Activated CD4-positive, CD25-positive, alpha-beta regulatory T cell treated with anti-CD3 and anti-CD28 coated beads, Interleukin-2, amount 50 U/mL, for 24 hours (primary cell): Measurements from ENCODE around the gene HOXA4.

Experiments
- ATAC-seq, 2 donors: fragments of 150-1000 bp; cut with Tn5 transposase; one replicate each; pipeline ENCODE4 v1.10.0; 2021; ENCODE audit warnings: mild to moderate bottlenecking in 1 of 2, moderate library complexity in 1 of 2

The HOXA4 gene

DNA sequence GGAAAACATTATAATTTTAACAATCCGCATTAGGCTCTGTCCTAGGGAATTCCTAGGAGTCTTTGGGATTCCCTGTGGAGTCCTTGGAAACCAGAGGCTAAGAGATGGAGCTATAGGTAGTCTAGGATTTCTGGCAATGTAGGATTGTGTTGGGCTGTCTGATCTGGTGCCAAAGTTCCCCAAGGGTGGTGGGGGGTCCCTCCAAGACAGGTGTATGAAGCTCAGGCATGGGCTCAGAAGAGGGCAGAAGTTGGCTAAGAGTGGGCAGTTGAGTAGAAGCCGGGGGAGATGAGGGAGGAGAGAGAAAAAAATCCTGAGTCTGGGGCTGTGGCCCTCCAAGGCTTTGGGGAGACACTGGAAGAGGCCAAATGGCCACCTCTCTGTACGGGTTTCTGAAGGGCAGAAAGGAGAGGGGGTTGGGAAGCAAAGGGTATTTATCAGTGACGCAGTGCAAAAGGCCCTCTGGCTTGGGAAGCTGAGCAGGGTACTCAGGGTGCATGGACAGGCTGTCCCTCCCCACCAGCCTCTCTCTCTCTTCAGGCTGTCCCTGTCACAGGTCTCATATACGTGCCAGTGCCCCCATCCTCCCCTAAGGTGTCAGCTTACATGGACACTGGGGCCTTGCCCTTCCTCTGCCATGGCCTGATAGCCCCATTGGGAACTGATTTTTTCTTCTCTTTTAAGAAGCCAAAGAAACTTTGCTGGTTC lies 16.1 kb upstream of the HOXA4 start:
- no peak for ATAC-seq

DNA sequence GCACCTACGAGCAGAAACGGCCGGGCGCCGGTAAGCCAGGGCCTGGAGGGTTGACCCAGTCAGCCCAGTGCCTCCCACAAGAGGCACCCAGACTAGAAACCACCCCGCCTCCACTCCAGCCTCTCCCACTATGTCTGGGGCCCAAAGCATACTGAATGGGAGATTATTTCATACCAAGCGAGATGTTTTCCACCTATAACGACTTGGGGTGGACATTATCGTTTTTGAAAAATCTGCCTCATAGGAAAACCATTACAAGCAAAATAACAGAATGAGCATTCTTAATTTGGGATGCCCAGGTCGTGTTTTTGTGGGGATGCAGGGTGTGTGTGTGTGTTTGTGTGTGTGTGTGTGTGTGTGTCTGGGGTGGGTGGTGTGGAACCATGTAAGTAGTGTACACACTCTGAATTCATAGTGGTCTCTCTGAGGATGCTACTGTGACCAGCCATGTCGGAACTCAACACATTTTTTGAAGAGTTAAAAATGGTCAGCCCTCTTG lies 15.4 kb upstream of the HOXA4 start:
- ATAC-seq: no peak

DNA sequence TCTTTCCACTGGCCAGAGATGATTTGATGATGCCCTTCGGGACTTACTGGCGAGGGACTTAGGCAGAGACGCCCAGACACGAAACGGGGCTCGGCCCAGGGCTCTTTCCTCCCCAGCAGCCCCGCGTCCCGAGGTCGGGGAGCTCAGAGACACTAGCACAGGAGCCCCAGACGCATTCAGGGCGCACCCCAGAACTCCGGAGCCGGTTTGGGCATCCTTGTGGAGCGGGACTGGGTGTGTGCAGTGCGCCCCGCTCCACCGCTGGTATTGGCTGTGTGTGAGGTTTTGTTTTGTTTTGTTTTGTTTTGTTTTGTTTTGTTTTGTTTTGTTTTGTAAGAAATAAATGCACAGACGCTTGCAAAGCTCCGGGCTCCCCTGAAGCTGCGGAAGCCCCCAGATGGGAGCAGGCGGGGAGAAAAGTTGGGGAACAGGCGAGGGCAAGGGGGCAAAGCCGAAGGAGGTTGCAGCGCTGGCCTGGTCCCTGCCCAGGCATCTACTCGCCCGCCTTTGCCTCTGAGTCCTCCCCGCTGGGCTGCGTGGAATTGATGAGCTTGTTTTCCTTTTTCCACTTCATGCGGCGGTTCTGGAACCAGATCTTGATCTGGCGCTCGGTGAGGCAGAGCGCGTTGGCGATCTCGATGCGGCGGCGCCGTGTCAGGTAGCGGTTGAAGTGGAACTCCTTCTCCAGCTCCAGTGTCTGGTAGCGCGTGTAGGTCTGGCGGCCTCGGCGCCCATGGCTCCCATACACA lies 14.8 kb upstream of the HOXA4 start:
- ATAC-seq: no peak

DNA sequence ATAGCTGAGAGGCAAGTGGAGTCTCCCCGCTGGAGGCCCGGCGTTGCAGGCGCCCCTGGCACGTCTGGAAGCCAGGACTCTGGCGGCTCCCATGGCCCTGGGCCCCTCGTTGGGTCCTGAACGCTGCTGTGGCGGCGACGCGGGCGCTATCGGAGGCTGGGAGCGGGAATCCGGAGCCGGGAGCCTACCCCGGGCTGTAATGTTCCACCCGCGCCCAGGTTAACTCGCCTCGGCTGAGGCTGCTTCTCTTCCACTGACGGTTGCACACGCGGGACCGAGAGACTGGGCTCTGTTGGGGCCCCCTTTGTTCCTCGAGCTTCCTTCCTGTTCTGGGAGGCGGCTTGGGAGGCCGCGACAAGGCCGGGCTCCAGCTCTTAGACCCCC lies 14.2 kb upstream of the HOXA4 start:
- ATAC-seq: no peak

DNA sequence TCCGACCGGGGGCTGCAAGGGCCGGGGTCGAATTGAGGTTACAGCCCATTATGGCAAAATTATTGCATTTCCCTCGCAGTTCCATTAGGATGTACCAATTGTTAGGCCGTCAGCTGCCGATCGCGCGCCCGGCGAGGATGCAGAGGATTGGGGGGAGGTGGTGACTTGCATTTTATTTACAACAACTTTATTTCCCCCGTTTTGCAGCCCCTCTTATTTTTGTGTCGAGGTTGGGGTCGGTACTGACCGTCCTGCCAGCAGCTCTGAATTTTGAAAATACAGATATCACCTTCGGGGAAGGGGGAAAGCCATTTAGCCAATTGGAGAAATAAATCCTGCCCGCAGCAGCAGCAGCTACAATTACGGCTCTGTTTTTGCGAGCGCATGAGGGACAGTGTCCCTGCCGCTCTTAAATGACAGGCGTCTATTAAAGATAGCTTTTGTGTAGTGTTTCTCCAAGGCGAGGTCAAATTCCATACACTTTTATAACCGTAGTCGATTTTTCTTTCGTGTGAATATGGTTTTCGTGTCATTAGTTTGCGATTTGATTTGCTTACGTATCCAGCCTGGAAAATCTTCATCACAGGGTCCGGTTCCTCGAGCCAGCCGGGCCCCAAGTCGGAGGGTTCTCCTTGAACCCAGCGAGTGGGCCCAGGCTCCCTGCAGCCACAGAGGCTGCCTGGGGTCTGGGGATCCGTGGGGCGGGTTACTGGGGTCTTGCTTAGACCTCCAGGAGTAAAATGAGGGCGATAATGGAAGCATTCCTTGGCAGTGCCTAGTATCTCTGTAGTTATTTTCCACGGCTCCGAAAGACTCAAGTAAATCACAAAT lies 13.6 kb upstream of the HOXA4 start:
- ATAC-seq: no peak

DNA sequence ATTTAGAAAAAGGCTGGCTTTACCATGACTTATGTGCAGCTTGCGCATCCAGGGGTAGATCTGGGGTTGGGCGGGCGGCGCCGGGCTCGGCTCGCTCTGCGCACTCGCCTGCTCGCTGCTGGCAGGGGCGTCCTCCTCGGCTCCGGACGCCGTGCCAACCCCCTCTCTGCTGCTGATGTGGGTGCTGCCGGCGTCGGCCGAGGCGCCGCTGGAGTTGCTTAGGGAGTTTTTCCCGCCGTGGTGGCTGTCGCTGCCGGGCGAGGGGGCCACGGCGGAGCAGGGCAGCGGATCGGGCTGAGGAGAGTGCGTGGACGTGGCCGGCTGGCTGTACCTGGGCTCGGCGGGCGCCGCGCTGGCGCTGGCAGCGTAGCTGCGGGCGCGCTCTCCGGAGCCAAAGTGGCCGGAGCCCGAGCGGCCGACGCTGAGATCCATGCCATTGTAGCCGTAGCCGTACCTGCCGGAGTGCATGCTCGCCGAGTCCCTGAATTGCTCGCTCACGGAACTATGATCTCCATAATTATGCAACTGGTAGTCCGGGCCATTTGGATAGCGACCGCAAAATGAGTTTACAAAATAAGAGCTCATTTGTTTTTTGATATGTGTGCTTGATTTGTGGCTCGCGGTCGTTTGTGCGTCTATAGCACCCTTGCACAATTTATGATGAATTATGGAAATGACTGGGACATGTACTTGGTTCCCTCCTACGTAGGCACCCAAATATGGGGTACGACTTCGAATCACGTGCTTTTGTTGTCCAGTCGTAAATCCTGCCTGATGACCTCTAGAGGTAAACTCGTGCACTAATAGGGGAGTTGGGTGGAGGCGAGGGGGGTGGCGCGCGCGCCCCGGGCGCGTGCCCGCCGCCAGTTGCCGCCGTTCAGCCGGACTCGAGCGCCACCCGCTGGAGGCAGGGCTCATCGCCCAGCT lies 12.7 kb upstream of the HOXA4 start, which contains the start of gene HOXA5:
TSS of gene HOXA5 (minus strand) at position 659 of the 927 bp plus-strand sequence. CDS start at position 585, 74 bp downstream.
- no peak for ATAC-seq

DNA sequence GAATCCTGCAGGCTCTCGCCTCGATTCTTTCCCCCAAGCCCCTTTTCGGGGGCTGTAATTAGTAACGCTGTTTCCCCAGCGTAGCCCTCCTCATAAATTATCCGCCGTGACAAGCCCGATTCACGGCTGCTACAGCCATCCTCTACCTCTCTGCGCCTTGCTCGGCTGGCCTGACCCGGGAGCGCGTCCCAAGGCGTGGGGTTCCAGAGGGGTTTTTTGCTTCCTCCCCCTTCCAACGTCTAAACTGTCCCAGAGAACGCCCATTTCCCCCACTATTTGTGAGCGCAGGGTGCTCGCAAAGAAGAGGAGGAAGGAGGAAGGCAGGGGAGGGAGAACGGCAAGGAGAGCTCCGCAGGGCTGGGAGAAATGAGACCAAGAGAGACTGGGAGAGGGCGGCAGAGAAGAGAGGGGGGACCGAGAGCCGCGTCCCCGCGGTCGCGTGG lies 12.0 kb upstream of the HOXA4 start:
- no peak for ATAC-seq

DNA sequence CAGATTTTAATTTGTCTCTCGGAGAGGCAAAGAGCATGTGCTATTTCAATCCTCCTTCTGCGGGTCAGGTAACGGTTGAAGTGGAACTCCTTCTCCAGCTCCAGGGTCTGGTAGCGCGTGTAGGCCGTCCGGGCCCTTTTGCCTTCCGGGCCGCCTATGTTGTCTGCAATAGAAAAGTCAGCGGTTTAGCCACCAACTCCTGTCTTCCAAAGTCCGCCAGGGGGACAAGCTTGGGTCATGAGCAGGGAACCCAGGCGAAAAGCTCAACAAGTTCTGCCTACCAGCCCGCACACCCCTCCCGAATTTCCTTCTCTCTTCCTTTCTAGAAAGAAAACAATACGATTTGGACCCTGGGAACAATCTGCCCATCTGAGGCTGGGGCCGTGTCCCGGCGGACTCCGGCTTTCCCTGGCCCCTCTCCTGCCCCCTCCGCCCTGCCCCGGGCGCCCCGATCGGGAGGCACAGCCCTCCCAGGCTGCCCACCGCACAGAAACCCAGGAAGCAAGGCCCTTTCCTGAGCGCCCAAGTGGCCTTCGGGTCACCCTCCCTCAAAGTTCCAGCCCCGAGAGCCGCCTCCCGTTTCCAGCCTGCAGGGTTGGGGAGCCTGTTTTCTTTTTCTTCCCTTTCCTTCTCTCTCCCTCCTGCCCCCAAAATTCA lies 11.5 kb upstream of the HOXA4 start:
- no peak for ATAC-seq

DNA sequence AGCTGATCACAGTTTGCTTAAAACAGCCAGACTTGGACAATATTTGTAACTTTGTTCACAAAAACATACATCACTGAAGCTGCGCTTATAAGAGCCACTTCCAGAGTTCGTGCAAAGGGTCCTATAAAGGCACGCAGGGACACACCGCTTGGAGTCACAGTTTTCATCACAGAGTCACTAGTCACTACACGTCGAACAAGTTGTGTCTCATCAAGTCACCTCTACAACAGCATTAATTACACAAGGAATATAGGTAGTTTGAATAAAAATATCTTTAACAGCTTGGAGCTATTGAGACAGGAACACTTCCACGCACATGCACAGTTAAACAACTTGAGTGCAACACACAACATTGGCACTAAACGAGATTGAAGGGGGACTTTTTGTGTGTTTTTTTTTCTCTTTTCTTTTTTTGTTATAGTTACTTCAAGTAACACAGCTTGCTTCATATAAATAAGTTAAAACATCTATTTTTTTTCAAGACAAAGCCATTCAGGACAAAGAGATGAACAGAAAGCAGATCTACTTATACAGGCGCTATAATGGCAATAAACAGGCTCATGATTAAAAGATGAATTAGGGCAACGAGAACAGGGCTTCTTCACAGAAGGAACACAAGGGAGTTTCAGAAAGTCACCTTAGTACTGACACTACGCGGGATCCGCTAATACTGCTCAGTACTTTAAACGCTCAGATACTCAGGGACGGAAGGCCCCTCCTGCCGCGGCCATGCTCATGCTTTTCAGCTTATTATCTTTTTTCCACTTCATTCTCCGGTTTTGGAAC lies 10.8 kb upstream of the HOXA4 start:
- ATAC-seq: no peak

DNA sequence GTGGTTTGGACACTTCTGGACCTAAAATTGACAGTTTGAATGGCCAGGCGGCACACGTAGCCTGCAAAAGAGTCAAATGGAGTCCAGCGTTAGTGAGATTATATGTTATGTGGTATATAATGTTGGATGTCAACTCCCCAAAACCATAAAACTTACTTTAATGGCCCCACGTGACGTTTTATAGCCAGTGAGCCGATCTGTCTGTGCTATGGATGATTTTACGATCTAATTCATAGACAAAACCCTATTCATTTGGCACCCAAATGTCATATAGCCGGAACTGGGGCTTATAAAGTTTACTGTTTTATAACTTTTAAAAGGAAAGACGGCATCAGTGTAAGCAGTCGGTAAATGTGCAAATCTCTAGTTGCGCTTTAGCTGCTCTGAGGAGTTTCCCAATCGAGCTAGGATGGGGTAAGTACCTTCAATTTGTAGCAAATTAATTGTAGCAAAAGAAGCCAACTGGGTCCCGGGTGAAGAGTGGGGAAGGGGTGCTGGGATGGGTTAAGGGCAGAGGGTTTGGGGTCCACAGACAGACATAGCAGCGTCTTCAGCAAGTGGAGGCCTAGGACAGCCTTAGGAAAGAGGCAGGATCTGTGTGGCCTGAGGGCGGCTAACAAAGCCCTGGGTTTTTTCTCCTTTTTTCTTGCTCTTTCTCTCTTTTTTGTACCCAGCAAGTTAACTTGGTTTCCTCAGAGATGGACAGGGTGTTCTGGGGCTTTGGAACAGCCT lies 9.7 kb upstream of the HOXA4 start:
- no peak for ATAC-seq

DNA sequence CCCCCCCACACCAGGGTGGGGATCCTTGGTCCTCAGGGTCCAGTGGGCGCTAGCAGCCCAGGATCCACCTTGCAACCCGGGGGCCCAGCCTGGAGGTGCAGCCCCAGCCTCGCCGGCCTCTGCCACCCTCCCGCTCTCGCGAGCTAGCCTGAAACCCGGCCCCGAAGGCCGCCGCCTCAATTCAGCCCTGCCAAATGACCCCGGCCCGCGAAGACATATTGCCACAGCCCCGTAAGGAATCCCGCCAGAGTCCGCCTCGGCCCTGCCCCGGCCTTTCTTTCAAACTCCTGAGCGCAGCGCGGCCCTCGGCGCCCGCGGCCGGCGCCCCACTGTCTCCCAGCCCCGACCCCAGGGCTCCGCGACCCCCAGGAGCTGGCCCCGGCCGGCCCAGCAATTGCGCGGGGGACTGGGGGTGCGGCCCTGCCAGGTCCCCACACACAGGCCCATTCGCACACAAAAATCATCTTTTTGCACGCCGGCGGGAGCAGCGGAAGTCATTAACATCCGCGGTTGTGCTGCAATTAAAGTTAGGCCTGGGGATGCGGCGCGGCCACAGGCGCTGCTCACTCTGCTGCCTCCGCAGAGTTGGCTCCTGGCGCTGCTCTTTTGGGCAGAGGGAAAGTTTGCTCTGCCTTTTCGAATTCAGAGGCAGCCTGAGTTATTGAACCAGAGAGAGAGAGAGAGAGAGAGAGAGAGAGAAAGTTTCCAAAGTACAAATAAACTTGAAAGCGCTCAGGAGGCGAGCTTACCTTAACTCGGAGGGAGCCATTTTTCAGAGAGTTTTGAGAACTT lies 9.0 kb upstream of the HOXA4 start:
- ATAC-seq: no peak

DNA sequence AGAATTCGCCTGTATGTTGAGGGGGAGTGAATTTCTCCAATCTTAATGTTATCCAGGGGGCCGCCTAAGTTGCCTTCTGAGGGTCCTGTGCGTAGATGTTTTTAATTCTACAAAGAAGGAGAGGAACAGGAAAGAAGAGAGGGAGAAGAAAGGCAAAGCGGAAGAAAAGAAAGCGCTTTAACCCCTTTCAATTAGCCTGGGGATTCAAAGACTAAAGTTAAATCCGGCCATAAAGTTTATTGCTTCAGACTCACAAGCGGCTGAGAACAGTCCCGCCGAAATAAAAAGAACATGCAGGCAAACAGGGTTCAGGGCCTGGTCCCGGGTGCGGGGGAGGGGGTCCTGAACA lies 8.4 kb upstream of the HOXA4 start:
- no peak for ATAC-seq

DNA sequence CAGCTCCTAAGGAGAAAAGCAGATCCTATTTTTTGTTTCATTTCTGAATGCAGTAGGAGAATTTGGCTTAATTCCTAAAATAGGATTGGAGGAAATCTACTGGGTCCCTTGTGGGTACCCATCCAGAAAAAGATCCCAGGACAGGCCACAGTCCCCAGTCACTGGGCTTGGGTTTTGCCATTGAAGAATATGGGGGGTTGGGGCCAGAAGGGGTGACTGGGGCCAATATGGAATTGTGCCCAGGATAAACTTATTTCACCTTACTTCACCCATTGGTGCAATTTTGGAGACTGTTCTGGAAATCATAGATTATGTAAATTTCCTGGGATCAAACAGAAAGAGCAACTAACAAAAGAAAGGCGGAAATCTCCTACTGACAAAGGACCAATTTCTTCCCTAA lies 7.9 kb upstream of the HOXA4 start:
- ATAC-seq: no peak

DNA sequence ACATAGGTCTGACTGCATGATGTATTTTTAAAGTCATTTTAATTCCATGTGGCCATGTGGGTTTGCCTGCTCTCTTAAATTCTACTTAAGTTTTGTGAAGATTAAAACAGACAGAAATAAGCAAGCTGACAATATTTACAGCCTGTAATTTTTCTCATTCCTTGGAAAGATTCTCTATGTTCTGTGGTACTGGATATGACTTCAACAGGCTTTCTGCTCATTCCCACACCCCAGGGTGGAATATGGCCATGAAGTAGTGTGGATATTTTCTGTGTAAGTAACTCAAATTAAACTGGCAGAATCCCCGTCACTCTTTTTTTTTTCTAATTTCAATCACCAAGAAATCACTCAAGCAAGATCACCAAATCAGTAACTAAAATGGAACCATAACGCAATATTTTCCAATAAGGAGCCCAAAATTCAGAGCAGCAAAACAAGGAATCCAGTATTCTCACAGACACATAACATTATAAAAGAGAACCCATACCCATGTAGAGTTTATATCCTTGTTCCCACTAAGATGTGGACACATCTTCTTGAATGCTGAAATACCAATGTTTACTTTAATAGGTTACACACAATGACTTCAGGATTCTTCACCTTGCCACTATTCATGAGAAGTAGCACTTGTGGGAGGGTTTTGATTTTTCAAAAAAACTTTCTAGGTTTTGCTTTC lies 7.2 kb upstream of the HOXA4 start:
- no peak for ATAC-seq

DNA sequence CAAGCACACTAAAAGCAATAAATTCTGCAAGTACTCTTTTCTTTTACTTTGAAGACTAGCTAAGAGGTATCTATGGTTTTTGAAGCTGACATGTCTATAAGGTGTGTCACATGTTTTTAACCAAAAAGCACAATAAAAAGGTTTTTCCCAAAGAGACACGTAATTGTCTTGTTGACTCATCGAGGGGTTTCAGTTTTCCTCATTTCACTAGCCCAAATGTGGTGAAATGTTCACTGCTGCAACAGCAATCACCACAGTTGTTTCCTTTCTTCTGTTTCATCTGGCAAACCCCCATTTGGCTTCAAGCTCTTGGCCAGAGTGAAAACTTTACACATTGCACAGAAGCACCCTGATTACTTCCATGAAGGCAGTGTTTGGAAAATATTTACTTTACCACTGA lies 3.8 kb upstream of the HOXA4 start:
- ATAC-seq: peak; percentile 17 to 42

DNA sequence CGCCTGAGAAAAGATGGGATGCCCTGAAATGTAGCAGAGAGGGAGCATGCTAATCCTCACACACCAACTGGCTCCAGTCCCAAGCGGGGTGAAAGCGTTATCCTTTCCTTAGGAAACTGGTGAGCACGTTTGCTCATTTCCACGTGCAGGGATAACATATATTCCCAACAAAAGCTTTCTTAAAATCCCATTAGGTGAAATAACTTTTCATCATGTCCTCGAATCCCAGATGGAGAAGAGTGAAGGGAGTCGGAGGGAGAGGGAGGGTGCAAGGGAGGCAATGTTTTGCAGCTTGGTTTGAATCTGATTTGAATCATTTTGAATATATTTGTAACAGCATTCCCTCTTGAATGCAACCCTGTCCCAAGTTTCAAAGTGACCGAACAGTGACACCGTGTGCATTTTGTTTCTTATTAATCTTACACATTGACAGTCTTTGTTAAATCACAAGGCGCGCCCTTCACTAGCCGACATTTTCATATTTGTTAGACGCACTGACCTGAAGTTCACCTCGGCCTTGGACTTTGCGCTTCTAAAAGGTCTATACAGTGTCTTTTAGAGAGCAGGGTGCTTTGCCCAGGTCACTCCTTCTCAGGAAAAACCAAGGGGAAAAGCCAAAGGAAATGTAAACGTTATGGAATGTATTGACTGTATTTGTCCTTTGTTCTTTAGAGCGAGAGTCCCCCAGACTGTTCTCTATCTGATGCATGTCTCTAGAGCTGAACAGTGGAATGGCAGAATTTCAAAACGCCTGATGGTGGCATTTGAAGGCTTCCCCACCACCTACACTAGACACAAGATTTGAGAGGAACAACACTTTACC lies 3.1 kb upstream of the HOXA4 start:
- no peak for ATAC-seq

DNA sequence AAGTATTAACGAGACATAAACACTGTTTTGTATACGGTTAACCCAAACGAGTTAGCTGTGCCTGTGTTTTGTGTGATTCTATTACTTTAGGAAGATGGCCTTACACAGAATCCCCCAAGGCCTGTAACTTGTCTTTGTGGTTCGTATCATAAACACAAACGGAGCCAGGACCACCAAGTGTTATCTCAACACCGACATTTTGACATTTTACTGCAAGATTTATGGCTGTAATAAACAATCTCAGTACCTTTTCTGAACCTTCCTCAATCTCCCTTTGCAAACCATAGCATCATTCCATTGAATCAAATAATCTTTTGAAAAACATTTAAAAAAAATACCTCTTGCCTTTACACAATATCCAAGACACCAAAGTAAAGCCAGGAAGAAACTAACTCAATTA lies 2.4 kb upstream of the HOXA4 start:
- no peak for ATAC-seq

DNA sequence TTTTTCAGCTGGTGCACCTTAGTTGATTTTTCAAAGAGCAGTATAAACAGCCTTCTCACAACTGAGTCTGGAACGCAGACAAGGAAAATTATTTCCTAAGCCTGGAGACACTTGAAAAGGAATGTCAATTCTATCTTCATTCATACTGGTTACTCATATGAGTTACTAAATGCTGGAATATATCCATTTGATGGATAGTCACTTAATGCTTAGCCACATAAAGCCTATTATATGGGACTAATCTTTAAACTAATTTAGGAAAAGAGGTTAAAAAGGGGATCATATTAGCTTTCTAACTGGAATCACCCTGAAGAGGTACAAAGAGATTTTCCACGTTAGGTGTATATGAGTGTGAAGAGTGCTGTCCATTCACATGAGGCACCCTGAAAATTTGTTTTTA lies 1.7 kb upstream of the HOXA4 start:
- no peak for ATAC-seq
